ENCODE measurements around the gene CYP27C1.

CYP27C1 gene

DNA sequence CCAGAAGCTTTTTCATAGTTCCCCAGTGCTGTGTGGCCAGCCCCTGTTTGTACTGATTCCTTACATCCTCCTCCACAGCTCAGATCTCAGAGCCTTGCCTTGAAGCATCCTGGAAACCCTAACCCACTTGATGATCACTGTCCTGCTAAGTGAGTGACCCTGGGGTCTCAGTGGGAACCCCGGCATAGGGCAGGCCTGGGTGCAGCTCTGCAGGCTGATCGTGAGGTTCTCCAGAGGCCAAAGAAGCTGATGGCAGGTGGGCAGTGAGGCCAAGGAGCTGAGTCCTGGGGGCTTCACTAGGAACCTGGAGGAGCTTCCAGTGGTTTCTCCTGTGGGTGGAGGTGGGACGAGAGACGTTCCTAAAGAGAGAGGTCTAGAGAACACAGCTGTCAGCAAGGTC lies 65.7 kb downstream of the CYP27C1 start:
- H3K27me3 Mint-ChIP-seq = no peaks in the 10 kb centered on the region
- H3K27ac Mint-ChIP-seq = no peak overlapping the region
- peaks cover 1% of the 10 kb centered on the region for H3K9me3 Mint-ChIP-seq
- no peak for DNase-seq (ENCODE audit: low spot score in 2 of 2)
- peaks cover 11% of the 10 kb centered on the region for H3K4me1 Mint-ChIP-seq
- H3K36me3 Mint-ChIP-seq = no peaks in the 10 kb centered on the region
- H3K4me3 Mint-ChIP-seq = no peak overlapping the region
- no peak for ATAC-seq (ENCODE audit: low read depth)

GRCh38 chr2:127153691-127154158 lies 66.4 kb downstream of the CYP27C1 start:
- H3K4me1 Mint-ChIP-seq = peaks cover 5% of the 10 kb centered on the region
- no peak overlapping the region for H3K4me3 Mint-ChIP-seq
- peaks cover 1% of the 10 kb centered on the region for H3K9me3 Mint-ChIP-seq
- ATAC-seq (ENCODE audit: low read depth) = no peak
- no peaks in the 10 kb centered on the region for H3K36me3 Mint-ChIP-seq
- no peak for DNase-seq (ENCODE audit: low spot score in 2 of 2)
- no peak overlapping the region for H3K27ac Mint-ChIP-seq
- no peaks in the 10 kb centered on the region for H3K27me3 Mint-ChIP-seq

DNA sequence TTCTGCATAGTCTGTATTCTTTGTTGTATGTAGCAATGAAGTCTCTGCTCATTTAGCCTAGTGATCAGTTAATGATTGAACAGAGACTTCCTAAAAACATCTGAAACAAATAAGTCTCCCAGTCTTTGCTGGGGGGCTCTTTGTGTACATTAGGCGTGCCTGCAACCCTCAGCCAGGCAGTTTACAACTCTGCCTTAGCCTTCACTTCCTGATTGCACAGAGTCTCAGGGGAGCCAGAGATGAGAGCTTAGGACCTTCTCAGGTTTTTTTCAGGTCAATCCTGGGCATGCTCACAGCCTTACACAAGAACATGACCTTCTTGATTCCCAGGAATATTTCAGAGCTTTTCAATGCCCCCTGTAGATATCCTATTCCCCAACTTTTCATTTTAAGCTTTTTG lies 69.1 kb downstream of the CYP27C1 start:
- no peaks in the 10 kb centered on the region for H3K27me3 Mint-ChIP-seq
- H3K9me3 Mint-ChIP-seq = peaks cover 1% of the 10 kb centered on the region
- no peak for DNase-seq (ENCODE audit: low spot score in 2 of 2)
- H3K27ac Mint-ChIP-seq = no peak overlapping the region
- H3K4me1 Mint-ChIP-seq = no peaks in the 10 kb centered on the region
- no peak overlapping the region for H3K4me3 Mint-ChIP-seq
- no peaks in the 10 kb centered on the region for H3K36me3 Mint-ChIP-seq
- ATAC-seq (ENCODE audit: low read depth) = no peak

GRCh38 chr2:127149384-127149783 lies 70.7 kb downstream of the CYP27C1 start:
- DNase-seq (ENCODE audit: low spot score in 2 of 2) = no peak
- H3K36me3 Mint-ChIP-seq = no peaks in the 10 kb centered on the region
- H3K4me3 Mint-ChIP-seq = no peak overlapping the region
- peaks cover 1% of the 10 kb centered on the region for H3K9me3 Mint-ChIP-seq
- H3K27ac Mint-ChIP-seq = no peak overlapping the region
- H3K27me3 Mint-ChIP-seq = no peaks in the 10 kb centered on the region
- H3K4me1 Mint-ChIP-seq = no peaks in the 10 kb centered on the region
- ATAC-seq (ENCODE audit: low read depth) = no peak

GRCh38 chr2:127146820-127147502 lies 73.1 kb downstream of the CYP27C1 start:
- no peaks in the 10 kb centered on the region for H3K36me3 Mint-ChIP-seq
- DNase-seq (ENCODE audit: low spot score in 2 of 2) (no peak), ATAC-seq (ENCODE audit: low read depth) (no peak)
- peaks cover 1% of the 10 kb centered on the region for H3K9me3 Mint-ChIP-seq
- H3K4me1 Mint-ChIP-seq = no peaks in the 10 kb centered on the region
- H3K27ac Mint-ChIP-seq = no peak overlapping the region
- no peaks in the 10 kb centered on the region for H3K27me3 Mint-ChIP-seq
- H3K4me3 Mint-ChIP-seq = no peak overlapping the region

DNA sequence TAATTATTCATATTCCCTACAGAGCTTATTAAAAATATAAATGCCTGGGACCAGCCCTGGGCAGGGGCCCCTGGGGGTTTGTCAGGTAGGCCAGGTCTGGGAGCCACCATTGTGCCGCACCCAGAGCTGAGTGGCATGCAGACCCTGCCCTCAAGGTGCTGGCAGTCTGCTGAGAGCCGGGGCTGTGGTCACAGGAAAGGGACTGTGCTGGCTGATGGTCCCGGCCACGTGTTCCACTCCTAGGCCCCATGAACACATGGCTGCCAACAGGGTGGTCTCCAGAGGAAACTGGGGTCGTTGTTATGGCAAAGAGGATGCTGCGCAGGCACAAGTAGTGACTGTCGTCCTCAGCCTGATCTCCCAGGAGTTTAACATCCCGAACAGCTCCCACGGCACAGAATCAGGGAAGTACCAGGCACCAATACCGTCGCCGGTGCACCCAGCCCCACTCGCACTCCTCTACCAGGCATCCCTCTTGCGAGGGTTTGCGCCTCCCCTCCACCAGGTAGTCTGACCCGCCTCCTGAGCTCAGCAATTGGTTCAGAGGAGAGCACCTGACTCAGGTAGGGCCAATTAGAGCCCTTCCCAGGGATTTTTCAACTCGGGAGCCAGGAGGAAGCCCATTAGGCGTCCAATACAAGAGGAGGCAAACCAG lies 73.9 kb downstream of the CYP27C1 start:
- ATAC-seq (ENCODE audit: low read depth) (no peak), DNase-seq (ENCODE audit: low spot score in 2 of 2) (no peak)
- H3K27ac Mint-ChIP-seq = no peak overlapping the region
- H3K9me3 Mint-ChIP-seq = peaks cover 1% of the 10 kb centered on the region
- peaks cover 2% of the 10 kb centered on the region for H3K4me1 Mint-ChIP-seq
- H3K27me3 Mint-ChIP-seq = peaks cover 3% of the 10 kb centered on the region
- H3K4me3 Mint-ChIP-seq = no peak overlapping the region
- H3K36me3 Mint-ChIP-seq = no peaks in the 10 kb centered on the region

GRCh38 chr2:127145280-127145895 lies 74.7 kb downstream of the CYP27C1 start:
- H3K36me3 Mint-ChIP-seq = no peaks in the 10 kb centered on the region
- peaks cover 2% of the 10 kb centered on the region for H3K4me1 Mint-ChIP-seq

GRCh38 chr2:127143841-127144782 lies 76.0 kb downstream of the CYP27C1 start:
- Mint-ChIP-seq H3K27me3 (peaks cover 3% of the 10 kb centered on the region), H3K4me3 (no peak overlapping the region), H3K9me3 (no peaks in the 10 kb centered on the region), H3K27ac (no peak overlapping the region), H3K36me3 (no peaks in the 10 kb centered on the region), H3K4me1 (peaks cover 10% of the 10 kb centered on the region)
- DNase-seq (ENCODE audit: low spot score in 2 of 2) (no peak), ATAC-seq (ENCODE audit: low read depth) (no peak)

More at GRCh38 chr2:127145280-127145895, 74.7 kb downstream of the CYP27C1 start:
- Mint-ChIP-seq H3K27me3 (peaks cover 3% of the 10 kb centered on the region), H3K27ac (no peak overlapping the region), H3K4me3 (no peak overlapping the region), H3K9me3 (peaks cover under 1% of the 10 kb centered on the region)
- ATAC-seq (ENCODE audit: low read depth) = no peak
- no peak for DNase-seq (ENCODE audit: low spot score in 2 of 2)

- no peak for ATAC-seq (ENCODE audit: low read depth)
- Mint-ChIP-seq H3K36me3 (no peaks in the 10 kb centered on the region), H3K4me3 (no peak overlapping the region), H3K27ac (no peak overlapping the region), H3K4me1 (peaks cover 10% of the 10 kb centered on the region), H3K9me3 (no peaks in the 10 kb centered on the region), H3K27me3 (peaks cover 3% of the 10 kb centered on the region)
- DNase-seq (ENCODE audit: low spot score in 2 of 2) = no peak
Measured at GRCh38 chr2:127142663-127143630, 77.2 kb downstream of the CYP27C1 start.

DNA sequence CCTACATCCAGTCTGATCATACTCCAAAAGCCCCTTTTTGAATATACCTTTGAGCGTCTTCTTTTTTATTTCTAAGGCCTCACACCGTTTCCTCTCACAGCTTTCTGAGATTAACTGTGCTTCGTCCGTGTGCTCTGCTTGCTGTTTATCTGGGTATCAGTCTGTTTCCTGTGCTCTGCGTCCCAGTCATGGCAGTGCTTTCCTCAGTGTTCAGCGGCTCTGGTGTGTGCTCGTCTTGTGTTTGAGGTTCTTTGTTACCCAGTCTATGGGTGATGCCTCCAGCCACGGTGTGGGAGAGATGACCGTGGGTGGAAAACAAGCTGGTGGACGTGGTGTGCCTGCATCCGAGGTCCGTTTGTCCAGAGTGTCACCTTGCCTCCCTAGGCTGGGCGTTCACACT lies 79.6 kb downstream of the CYP27C1 start:
- H3K27me3 Mint-ChIP-seq = peaks cover 3% of the 10 kb centered on the region
- no peaks in the 10 kb centered on the region for H3K36me3 Mint-ChIP-seq
- H3K9me3 Mint-ChIP-seq = no peaks in the 10 kb centered on the region
- DNase-seq (ENCODE audit: low spot score in 2 of 2) (no peak), ATAC-seq (ENCODE audit: low read depth) (no peak)
- no peak overlapping the region for H3K27ac Mint-ChIP-seq
- no peak overlapping the region for H3K4me3 Mint-ChIP-seq
- peaks cover 14% of the 10 kb centered on the region for H3K4me1 Mint-ChIP-seq

DNA sequence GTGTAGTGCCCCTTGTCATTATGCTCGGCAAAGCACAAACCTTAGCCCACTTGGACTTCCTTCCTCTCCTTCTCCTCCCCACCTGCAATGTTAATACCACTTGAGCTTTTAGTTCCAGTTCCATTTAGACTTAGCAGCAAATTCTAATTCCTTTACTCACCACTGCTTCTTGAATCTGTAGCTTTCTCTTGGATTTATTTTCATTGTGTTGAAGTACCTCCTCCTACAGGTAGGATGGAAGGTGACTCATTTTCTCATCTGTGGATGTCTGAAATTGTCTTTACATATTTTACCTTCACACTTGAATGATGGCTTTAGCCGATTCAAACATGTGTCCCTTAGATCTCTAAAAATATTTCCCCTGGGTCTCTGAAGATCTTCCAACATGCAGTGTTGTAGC lies 80.3 kb downstream of the CYP27C1 start:
- no peak overlapping the region for H3K27ac Mint-ChIP-seq
- no peaks in the 10 kb centered on the region for H3K9me3 Mint-ChIP-seq
- DNase-seq (ENCODE audit: low spot score in 2 of 2) (no peak), ATAC-seq (ENCODE audit: low read depth) (peak; percentile 32)
- peaks cover 17% of the 10 kb centered on the region for H3K4me1 Mint-ChIP-seq
- no peak overlapping the region for H3K4me3 Mint-ChIP-seq
- no peaks in the 10 kb centered on the region for H3K36me3 Mint-ChIP-seq
- peaks cover 3% of the 10 kb centered on the region for H3K27me3 Mint-ChIP-seq

- H3K27me3 Mint-ChIP-seq = peaks cover 3% of the 10 kb centered on the region
- H3K4me3 Mint-ChIP-seq = no peak overlapping the region
- DNase-seq (ENCODE audit: low spot score in 2 of 2) (no peak), ATAC-seq (ENCODE audit: low read depth) (no peak)
- H3K9me3 Mint-ChIP-seq = no peaks in the 10 kb centered on the region
- H3K4me1 Mint-ChIP-seq = peaks cover 17% of the 10 kb centered on the region
- H3K36me3 Mint-ChIP-seq = no peaks in the 10 kb centered on the region
- no peak overlapping the region for H3K27ac Mint-ChIP-seq
Measured at GRCh38 chr2:127138281-127138680, 81.8 kb downstream of the CYP27C1 start.

GRCh38 chr2:127137741-127138140 lies 82.4 kb downstream of the CYP27C1 start:
- peaks cover 17% of the 10 kb centered on the region for H3K4me1 Mint-ChIP-seq

More at GRCh38 chr2:127137741-127138140, 82.4 kb downstream of the CYP27C1 start:
- DNase-seq (ENCODE audit: low spot score in 2 of 2) (no peak), ATAC-seq (ENCODE audit: low read depth) (no peak)
- Mint-ChIP-seq H3K27ac (no peak overlapping the region), H3K36me3 (no peaks in the 10 kb centered on the region), H3K9me3 (no peaks in the 10 kb centered on the region), H3K4me3 (no peak overlapping the region), H3K27me3 (peaks cover 3% of the 10 kb centered on the region)

Data from memory B cell (primary cell).